Erythroblast (primary cell): ENCODE data around the gene STARD13.

Experiments used
- GATA1 ChIP-seq: IDR thresholded peaks from 2 replicates; pipeline ENCODE4 v1.6.1; 2011; ENCODE audit warnings: low read depth, mild to moderate bottlenecking, control low read depth, low read length, moderate library complexity
- POLR2A ChIP-seq: IDR thresholded peaks from 2 replicates; pipeline ENCODE4 v1.6.1; 2011; ENCODE audit warnings: mild to moderate bottlenecking, low read length

- TF ChIP-seq GATA1 (no peak), POLR2A (no peak)
These were observed 54.2 kb downstream of the STARD13 start for GRCh38 chr13:33231339-33231738.
